GM08714 (cell line): Measurements from ENCODE around the gene SH3PXD2A.
"Not testable (repeated sequence)": the region's sequence is repeated elsewhere in the genome, so short reads cannot be mapped to it uniquely, and the experiment has no call there.

Source experiments
- H3K4me3 ChIP-seq: fragments of 200-500 bp; sonication (Bioruptor generic); 2 replicates; pipeline ENCODE4 v1.5.1; 2014; ENCODE audit warnings: mild to moderate bottlenecking, low read length, inconsistent platforms
- ZNF274 ChIP-seq: IDR thresholded peaks from 2 replicates; pipeline ENCODE4 v1.6.1; 2012; ENCODE audit warnings: mild to moderate bottlenecking, low read depth, low read length

Gene SH3PXD2A

DNA sequence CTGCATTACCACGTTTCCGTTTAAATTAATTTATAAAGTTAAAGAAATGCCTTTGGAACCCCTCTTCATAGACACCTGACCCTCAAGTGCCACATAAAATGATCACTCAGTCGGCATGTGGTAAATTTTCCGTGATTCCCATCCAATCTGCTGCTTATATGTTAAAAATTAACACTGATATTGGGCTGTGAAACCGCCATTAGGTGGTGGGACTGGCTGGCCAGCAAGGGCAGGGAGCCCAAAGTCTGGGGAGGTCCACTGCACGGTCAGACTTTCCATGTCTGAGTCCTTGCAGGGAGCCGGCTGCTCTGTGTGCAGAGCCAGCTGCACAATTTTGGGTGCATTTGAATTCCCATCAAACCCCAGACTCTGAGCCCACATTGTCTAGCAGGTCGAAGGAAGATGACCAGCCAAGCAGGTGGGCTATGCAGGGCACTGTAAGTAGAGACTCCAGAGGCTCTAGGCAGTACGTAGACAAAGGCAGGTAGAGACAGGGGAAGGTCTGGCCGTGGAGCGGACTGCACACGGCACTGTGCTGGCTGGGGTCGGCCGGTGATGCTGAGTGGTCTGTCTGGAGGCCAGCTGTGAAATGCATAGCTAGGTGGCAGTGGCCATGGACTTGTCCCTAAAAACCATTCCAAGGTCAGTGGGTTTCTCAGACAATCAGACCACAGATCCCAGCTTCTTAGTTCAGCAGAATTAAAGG is 122.9 kb downstream of the SH3PXD2A start:
- no peak overlapping the region for H3K4me3 ChIP-seq
- TF ChIP-seq ZNF274: no peak

DNA sequence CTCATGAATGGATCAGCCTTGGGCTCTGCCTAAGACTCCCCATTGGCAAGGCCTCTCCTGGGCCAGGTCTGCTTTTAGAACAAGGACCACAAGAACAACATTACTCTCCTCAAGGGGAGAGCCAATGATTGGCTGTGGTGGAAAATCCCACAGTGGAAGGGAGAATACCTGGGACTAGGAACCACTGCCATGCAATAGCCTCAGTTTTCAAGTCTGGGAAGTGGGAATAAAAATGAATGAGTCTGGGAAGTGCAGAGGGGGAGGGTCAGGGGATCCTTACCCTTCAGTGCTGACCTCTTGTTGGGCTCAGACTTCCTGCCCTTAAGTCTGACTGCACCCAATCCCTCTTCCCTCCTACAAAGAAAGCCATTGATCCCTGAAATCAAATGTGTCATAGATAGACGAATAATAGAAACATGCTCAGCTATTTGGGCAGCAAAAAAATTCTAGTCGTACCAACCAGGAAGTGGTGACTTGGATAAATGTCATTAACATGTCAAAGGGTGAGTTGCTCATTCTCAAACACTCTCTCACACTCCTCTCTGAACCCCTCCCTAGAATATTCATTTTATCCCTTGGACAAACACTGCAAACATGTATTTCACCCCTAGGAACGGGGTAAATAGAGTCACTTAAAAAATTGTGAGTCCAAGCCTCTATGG is 123.6 kb downstream of the SH3PXD2A start:
- no peak for TF ChIP-seq ZNF274

GRCh38 chr10:103731026-103731425 is 124.3 kb downstream of the SH3PXD2A start:
- H3K4me3 ChIP-seq: not testable (repeated sequence)

More for the DNA sequence above, 123.6 kb downstream of the SH3PXD2A start:
- no peak overlapping the region for H3K4me3 ChIP-seq

GRCh38 chr10:103729851-103730250 is 125.5 kb downstream of the SH3PXD2A start:
- TF ChIP-seq ZNF274: no peak
- H3K4me3 ChIP-seq: no peak overlapping the region

GRCh38 chr10:103727991-103728689 is 127.2 kb downstream of the SH3PXD2A start:
- H3K4me3 ChIP-seq: no peak overlapping the region
- no peak for TF ChIP-seq ZNF274

DNA sequence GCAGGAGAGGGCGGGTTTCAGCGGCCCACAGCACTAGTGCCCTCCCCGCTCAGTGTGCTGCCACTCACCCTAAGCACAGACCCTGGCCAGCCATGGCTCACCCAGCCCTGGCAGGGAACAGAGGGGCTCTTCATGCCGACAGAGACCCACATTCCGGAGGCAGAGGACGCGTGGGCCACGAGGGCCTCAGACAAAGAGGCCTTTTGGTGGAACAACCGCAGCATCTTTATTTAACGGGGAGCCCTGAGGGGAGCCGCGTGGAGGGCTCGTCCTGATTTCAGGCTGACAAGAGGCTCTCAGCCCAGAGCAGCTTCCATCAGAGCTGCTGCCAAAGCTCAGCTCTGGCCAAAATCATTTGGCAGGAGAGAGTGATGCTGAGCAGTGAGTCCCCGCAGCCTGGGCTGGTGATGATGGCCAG is 127.8 kb downstream of the SH3PXD2A start:
- no peak overlapping the region for H3K4me3 ChIP-seq

GRCh38 chr10:103726637-103727036 is 128.7 kb downstream of the SH3PXD2A start:
- H3K4me3 ChIP-seq: no peak overlapping the region
- no peak for TF ChIP-seq ZNF274

More for the DNA sequence above, 127.8 kb downstream of the SH3PXD2A start:
- no peak for TF ChIP-seq ZNF274

- TF ChIP-seq ZNF274: no peak
- no peak overlapping the region for H3K4me3 ChIP-seq
Observed at GRCh38 chr10:103725242-103725641, 130.1 kb downstream of the SH3PXD2A start.

- H3K4me3 ChIP-seq: no peak overlapping the region
- no peak for TF ChIP-seq ZNF274
Observed at GRCh38 chr10:103724771-103725170, 130.6 kb downstream of the SH3PXD2A start.

GRCh38 chr10:103724074-103724473 is 131.3 kb downstream of the SH3PXD2A start:
- no peak for TF ChIP-seq ZNF274
- H3K4me3 ChIP-seq: no peak overlapping the region

DNA sequence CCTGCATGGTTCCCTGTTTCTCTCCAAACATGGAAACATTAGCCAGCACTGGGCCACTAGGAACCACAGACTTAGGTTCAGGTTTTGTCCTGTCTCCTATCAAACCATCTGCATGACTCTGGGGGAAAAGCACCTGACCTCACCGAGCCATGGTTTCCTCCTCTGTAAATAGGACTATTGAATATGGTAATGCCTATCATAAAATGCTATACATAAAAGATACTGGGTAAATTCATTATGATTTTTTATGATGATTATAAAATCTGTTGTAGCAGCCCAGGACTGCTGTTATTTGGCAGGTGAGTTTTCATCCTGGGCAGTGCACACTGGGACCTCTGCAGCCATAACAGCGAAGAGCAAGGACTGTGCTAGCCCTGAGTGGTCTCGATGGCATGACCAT is 131.8 kb downstream of the SH3PXD2A start:
- no peak for TF ChIP-seq ZNF274
- no peak overlapping the region for H3K4me3 ChIP-seq

DNA sequence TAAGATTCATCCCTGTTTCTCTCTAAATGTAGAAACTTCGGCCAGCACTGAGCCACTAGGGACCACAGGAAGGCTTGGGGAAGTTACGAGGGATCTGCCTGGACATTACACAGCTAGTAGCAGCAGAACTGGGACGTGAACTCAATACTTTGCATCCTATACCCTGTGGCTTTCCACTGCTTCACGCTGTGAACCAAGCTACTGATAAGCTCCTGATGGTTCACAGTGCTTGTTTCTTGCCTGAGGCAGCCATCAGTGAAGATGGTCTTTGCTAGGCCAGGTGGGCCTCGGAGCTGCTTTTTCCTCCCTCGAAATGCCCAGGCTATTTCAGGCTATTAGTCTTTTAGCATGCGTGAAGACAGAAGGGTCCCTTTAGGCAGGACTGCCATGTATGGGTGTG is 132.7 kb downstream of the SH3PXD2A start:
- no peak overlapping the region for H3K4me3 ChIP-seq
- TF ChIP-seq ZNF274: no peak

DNA sequence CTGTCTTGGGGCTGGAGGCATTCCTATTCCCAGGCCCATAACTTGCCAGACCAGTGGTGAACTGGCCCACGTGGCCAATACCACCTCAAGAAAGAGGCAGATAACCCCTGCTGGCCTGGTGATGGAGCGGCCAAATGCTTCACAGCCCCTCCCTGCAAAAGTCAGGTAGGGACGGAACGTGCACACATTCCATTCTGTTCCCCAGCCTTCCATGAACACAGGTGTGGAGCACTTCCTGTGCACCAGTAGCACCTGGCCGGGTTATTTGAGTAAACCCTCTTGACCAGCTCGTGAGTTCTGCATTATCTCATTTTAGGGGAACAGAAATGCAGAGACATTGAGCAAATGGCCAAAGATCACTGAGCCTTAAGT is 134.4 kb downstream of the SH3PXD2A start:
- TF ChIP-seq ZNF274: no peak
- H3K4me3 ChIP-seq: no peak overlapping the region

GRCh38 chr10:103720328-103720963 is 134.9 kb downstream of the SH3PXD2A start:
- TF ChIP-seq ZNF274: no peak
- H3K4me3 ChIP-seq: no peak overlapping the region
